Measurements from ENCODE around the gene TFIP11.

GRCh38 chr22:26444777-26445176, 67.5 kb downstream of the TFIP11 start:
- TF ChIP-seq CTCF (IDR thresholded peaks at IDR 0.05) (no peak), POLR2A (IDR thresholded peaks at IDR 0.05) (no peak)
